Stimulated activated CD4-positive, alpha-beta T cell treated with anti-CD3 and anti-CD28 coated beads, Interleukin-1b, Interleukin-23, amount 100 ng/mL, for 24 hours (primary cell): ENCODE measurements around the gene HK1.
A peak's percentile ranks its signal among the peaks of the same experiment; 100 is the strongest.

ENCODE experiments used
- DNase-seq, 4 experiments: peaks; one replicate each; pipeline ENCODE4 v3.0.0-alpha.2; 2020; ENCODE audit warnings: low read depth in 4 of 4, low spot score in 1 of 4

HK1 gene

GRCh38 chr10:69402386-69402785 lies 124.1 kb downstream of the HK1 start:
- DNase-seq = no peak

- no peak for DNase-seq
Measured at GRCh38 chr10:69403066-69403465, 124.8 kb downstream of the HK1 start.

GRCh38 chr10:69403519-69403918 lies 125.2 kb downstream of the HK1 start:
- DNase-seq = no peak

GRCh38 chr10:69404786-69405185 lies 126.5 kb downstream of the HK1 start:
- no peak for DNase-seq

GRCh38 chr10:69405221-69405620 lies 126.9 kb downstream of the HK1 start:
- no peak for DNase-seq

GRCh38 chr10:69406302-69406811 lies 128.1 kb downstream of the HK1 start:
- DNase-seq = no peak

- no peak for DNase-seq
Measured at GRCh38 chr10:69406816-69407580, 128.7 kb downstream of the HK1 start.

- no peak for DNase-seq
Measured at GRCh38 chr10:69407621-69408301, 129.5 kb downstream of the HK1 start.

GRCh38 chr10:69408318-69409175 lies 130.3 kb downstream of the HK1 start:
- peak; percentile 77 to 84 (median 82) for DNase-seq

- no peak for DNase-seq
Measured at GRCh38 chr10:69409176-69409495, 130.8 kb downstream of the HK1 start.

- DNase-seq = no peak
Measured at GRCh38 chr10:69409968-69410367, 131.7 kb downstream of the HK1 start.

- DNase-seq = no peak
Measured at GRCh38 chr10:69410487-69410886, 132.2 kb downstream of the HK1 start.

GRCh38 chr10:69411476-69411875 lies 133.2 kb downstream of the HK1 start:
- no peak for DNase-seq

- DNase-seq = no peak
Measured at GRCh38 chr10:69412232-69412790, 134.0 kb downstream of the HK1 start.

GRCh38 chr10:69413221-69413865 lies 135.0 kb downstream of the HK1 start:
- DNase-seq = no peak

GRCh38 chr10:69414036-69415018 lies 136.0 kb downstream of the HK1 start:
- no peak for DNase-seq

- no peak for DNase-seq
Measured at GRCh38 chr10:69415049-69415448, 136.8 kb downstream of the HK1 start.

- no peak for DNase-seq
Measured at GRCh38 chr10:69415951-69416350, 137.7 kb downstream of the HK1 start.

GRCh38 chr10:69416695-69417094 lies 138.4 kb downstream of the HK1 start, which contains the start of gene TACR2:
TSS of gene TACR2 (minus strand) at chr10:69416918. CDS start at chr10:69416323, 595 bp downstream.
- no peak for DNase-seq

GRCh38 chr10:69417542-69417941 lies 139.2 kb downstream of the HK1 start:
- DNase-seq = no peak
